ENCODE results near the gene FBXO36. TPM values are rescaled to one million over a fixed set of nuclear protein-coding genes. Genes with fewer than 3 reads are reported as not detected.

The FBXO36 gene
- total and polyA plus RNA-seq, 2 of the 4 experiments (the other 2 are of a cell fraction): 1.3 to 2.2 TPM

DNA sequence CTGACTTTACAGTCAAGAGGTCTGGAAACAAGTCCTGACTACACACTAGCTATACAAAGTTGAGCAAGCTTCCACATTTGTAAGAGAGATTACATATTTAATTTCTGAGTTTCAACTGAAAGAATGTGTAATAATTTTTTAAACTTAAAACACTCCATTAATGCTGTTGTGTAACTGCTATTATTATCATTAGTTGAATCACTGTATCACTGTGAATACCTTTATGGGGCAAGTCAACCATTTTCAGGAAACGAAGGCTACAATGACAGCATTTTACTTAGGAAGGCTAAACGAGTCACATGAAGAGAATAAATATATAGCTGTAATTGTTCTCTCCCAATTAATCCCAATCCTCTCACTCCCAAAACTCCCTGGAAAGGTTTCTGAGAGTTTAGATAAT is 46.8 kb upstream of the FBXO36 start:
- ChIA-PET CTCF (no interaction called here), POLR2A (ENCODE audit: unreplicated experiment) (no interaction called here)
- Histone ChIP-seq H3K14ac (replicated peaks; ENCODE audit: low read depth, low read length) (no peak overlapping the region), H2BK20ac (ENCODE audit: low read depth, low read length) (no peak overlapping the region), H3K36me3 (ENCODE audit: control insufficient read depth, insufficient read depth, low read length) (peaks cover 27% of the 10 kb centered on the region), H2BK120ac (ENCODE audit: low read depth, low read length) (no peak overlapping the region), H3K4me3 (ENCODE audit: insufficient read depth, low read depth, low read length) (no peak overlapping the region), H3K27me3 (ENCODE audit: control insufficient read depth, insufficient read depth, low read length) (no peaks in the 10 kb centered on the region), H3K9me3 (ENCODE audit: control insufficient read depth, insufficient read depth, low read length) (no peaks in the 10 kb centered on the region), H3K79me1 (ENCODE audit: low read depth in 1 of 2, low read length in 2 of 2) (peaks cover 24 to 48% of the 10 kb centered on the region in 2 experiments), H3K18ac (ENCODE audit: low read depth, low read length) (no peak overlapping the region), H2BK5ac (ENCODE audit: low read depth, low read length, poor library complexity, severe bottlenecking) (no peak overlapping the region), H3K4me2 (ENCODE audit: low read depth, low read length) (no peak overlapping the region), H2BK15ac (ENCODE audit: low read depth, low read length) (no peak overlapping the region), H2AFZ (replicated peaks; ENCODE audit: low read length, poor library complexity) (no peak overlapping the region), H3K56ac (ENCODE audit: extremely low read depth, insufficient read depth, low read length) (no peak overlapping the region), H4K8ac (ENCODE audit: low read depth in 2 of 2, low read length in 2 of 2) (no peak overlapping the region), H2AK9ac (replicated peaks; ENCODE audit: low read depth, low read length, poor library complexity) (no peak overlapping the region), H3K4me1 (ENCODE audit: control insufficient read depth, insufficient read depth, low read length) (no peaks in the 10 kb centered on the region), H3K9ac (ENCODE audit: low read depth, low read length) (no peak overlapping the region), H4K20me1 (ENCODE audit: insufficient read depth, low read length) (peaks cover 27% of the 10 kb centered on the region), H3K23ac (ENCODE audit: low read depth, low read length) (no peak overlapping the region), H3K27ac (ENCODE audit: insufficient read depth, low read length) (no peak overlapping the region), H4K5ac (ENCODE audit: low read depth, low read length) (no peak overlapping the region), H4K91ac (ENCODE audit: insufficient read depth, low read depth, low read length) (no peak overlapping the region), H3K9me1 (ENCODE audit: insufficient read depth, low read length) (0 out of 2 replicates have a peak, but pooled peaks cover 4% of the 10 kb centered on the region), H3K4ac (ENCODE audit: low read depth, low read length) (no peak overlapping the region), H2AK5ac (ENCODE audit: low read depth, low read length) (no peak overlapping the region)
- in situ Hi-C loops (cut with MboI; ENCODE audit: low sequenced_read_pairs): no loop called here
- intact Hi-C loops (cut with micrococcal nuclease): loop anchor here (5.0 kb wide), 1 partner anchor 37 kb away; no protein-coding TSS in a partner anchor
- dilution Hi-C loops (cut with HindIII; ENCODE audit: low sequenced_read_pairs, unreplicated experiment): no loop called here
- no TSS peak for BruUV-seq (replicated peaks)
- no CpG with 5 or more reads among the region's 2 CpGs for WGBS, 2 experiments (ENCODE audit: extremely low coverage in 2 of 2, insufficient read length in 1 of 2)
- ATAC-seq (ENCODE audit: low read depth) (no peak), DNase-seq (no peak)
- TF ChIP-seq ELK1 (IDR thresholded peaks at IDR 0.05; ENCODE audit: borderline replicate concordance, low read depth, low read length) (no peak), CTCF (conservative IDR thresholded peaks at IDR 0.05; ENCODE audit: low read depth, low read length) (no peak), RAD21 (IDR thresholded peaks at IDR 0.05; ENCODE audit: low read length) (no peak), FOS (IDR thresholded peaks at IDR 0.05; ENCODE audit: low read depth, low read length) (no peak), RCOR1 (IDR thresholded peaks at IDR 0.05; ENCODE audit: insufficient replicate concordance, low read length) (no peak), CEBPB (IDR thresholded peaks at IDR 0.05; ENCODE audit: low read depth, low read length) (no peak), SMC3 (IDR thresholded peaks at IDR 0.05; ENCODE audit: low read depth, low read length) (no peak), USF2 (IDR thresholded peaks at IDR 0.05; ENCODE audit: low read depth, low read length) (no peak), BHLHE40 (IDR thresholded peaks at IDR 0.05; ENCODE audit: low read depth, low read length) (no peak)

Measured in IMR-90 (cell line).